Measurements from ENCODE around the gene SH2B3.

DNA sequence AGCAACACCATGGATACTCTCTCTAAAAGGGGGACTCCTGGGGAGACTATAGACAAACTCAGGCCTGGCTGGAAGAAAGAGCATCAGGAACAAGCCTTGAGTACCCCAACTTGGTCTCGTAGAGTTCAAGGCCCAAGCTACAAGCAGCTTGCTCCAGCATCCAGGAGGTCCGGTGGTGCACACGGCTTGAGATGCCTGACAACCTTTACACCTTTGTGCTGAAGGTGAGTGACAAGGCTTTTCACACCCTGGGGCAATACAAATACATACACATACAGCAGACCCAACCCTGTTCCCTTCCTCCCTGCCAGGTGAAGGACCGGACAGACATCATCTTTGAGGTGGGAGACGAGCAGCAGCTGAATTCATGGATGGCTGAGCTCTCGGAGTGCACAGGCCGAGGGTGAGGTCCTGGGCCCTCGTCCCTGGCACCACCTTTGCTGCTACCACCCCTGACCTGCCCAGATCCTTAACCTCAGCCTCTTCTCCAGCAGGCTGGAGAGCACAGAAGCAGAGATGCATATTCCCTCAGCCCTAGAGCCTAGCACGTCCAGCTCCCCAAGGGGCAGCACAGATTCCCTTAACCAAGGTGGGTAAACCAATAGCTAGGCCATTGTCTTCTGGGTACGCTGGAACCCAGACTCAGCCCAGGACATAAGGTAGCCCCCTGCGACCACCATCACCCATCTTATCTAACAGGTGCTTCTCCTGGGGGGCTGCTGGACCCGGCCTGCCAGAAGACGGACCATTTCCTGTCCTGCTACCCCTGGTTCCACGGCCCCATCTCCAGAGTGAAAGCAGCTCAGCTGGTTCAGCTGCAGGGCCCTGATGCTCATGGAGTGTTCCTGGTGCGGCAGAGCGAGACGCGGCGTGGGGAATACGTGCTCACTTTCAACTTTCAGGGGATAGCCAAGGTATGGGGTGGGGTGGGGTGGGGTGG is 41.2 kb downstream of the SH2B3 start:
- TF ChIP-seq, protein P1, sequence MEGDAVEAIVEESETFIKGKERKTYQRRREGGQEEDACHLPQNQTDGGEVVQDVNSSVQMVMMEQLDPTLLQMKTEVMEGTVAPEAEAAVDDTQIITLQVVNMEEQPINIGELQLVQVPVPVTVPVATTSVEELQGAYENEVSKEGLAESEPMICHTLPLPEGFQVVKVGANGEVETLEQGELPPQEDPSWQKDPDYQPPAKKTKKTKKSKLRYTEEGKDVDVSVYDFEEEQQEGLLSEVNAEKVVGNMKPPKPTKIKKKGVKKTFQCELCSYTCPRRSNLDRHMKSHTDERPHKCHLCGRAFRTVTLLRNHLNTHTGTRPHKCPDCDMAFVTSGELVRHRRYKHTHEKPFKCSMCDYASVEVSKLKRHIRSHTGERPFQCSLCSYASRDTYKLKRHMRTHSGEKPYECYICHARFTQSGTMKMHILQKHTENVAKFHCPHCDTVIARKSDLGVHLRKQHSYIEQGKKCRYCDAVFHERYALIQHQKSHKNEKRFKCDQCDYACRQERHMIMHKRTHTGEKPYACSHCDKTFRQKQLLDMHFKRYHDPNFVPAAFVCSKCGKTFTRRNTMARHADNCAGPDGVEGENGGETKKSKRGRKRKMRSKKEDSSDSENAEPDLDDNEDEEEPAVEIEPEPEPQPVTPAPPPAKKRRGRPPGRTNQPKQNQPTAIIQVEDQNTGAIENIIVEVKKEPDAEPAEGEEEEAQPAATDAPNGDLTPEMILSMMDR (conservative IDR thresholded peaks at IDR 0.05) = no peak
- no peak for TF ChIP-seq ZFX (IDR thresholded peaks at IDR 0.05)
